Measurements from ENCODE around the gene ZNF319.

Gene ZNF319

DNA sequence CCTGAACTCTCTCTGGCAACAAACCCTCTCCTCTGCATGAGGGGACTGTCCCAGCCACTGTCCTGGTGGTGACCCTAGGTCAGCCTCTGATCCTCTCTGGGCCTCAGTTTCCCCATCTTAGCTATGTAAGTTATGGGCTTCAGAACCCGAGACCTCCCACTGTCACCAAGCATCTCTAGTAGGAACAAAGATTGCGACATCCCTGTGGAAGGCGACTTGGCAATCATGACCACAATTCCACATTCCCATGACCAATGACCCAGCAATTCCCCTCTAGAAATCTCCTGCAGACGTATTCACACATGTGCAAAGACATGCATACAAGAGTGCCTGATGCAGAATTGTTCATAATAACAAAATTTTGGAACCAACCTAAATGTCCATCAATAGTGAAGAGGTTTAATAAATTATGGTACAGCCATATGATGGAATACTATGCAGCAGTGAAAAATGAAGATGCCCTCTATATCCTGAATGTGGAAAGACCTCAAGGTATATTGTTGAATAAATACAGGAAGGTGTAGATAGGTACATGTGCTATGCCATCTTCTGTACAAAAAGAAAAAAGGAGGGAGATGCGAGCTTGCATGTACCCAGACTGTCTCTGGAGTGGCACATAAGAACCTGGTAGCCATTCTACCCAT is 50.8 kb downstream of the ZNF319 start:
- ATAC-seq (no peak), DNase-seq (no peak)
- Mint-ChIP-seq H3K4me3 (no peak overlapping the region), H3K9me3 (no peaks in the 10 kb centered on the region), H3K27me3 (no peaks in the 10 kb centered on the region), H3K4me1 (no peaks in the 10 kb centered on the region), H3K27ac (no peak overlapping the region)

DNA sequence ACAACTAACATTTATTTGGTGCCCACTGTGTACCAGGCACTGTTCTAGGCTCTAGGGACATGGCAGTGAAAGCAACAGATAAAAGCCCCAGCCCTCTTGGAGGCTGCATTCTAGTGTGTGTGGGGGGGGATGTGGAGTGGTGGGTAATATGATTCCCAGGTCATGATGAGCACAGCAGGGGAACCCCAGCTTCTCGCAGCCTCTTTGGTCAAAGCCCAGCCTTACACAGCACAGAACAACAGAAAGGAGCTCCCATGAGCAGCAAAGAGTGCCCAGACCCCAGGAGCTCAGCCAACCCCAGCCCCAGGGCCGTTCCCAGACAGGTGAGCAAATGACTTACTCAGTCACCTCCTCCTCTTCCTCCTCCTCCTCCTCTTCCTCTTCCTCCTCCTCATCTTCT is 51.5 kb downstream of the ZNF319 start:
- Mint-ChIP-seq H3K27me3 (no peaks in the 10 kb centered on the region), H3K27ac (no peak overlapping the region), H3K9me3 (no peaks in the 10 kb centered on the region), H3K4me1 (no peaks in the 10 kb centered on the region), H3K4me3 (no peak overlapping the region)
- no peak for DNase-seq
- no peak for ATAC-seq

DNA sequence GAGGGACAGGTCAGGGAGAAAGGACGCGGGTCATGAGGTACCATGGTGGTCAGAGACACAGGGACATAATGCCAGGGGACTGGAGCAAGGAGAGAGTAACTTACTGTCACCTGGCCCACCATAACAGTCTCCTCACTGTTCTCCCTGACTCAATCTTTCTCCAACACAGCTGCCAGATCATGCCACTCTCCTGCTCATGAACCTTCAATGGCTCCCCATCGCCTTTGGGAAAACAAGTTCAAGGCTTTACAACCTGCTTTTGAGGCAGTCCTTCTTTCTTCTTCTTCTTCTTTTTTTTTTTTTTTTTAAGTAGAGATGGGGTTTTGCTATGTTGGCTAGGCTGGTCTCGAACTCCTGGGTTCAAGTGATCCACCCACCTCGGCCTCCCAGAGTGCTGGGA is 52.4 kb downstream of the ZNF319 start:
- H3K4me1 Mint-ChIP-seq, result no peaks in the 10 kb centered on the region
- ATAC-seq, result no peak
- no peak overlapping the region for H3K27ac Mint-ChIP-seq
- H3K4me3 Mint-ChIP-seq, result no peak overlapping the region
- no peaks in the 10 kb centered on the region for H3K27me3 Mint-ChIP-seq
- H3K9me3 Mint-ChIP-seq, result no peaks in the 10 kb centered on the region
- no peak for DNase-seq

DNA sequence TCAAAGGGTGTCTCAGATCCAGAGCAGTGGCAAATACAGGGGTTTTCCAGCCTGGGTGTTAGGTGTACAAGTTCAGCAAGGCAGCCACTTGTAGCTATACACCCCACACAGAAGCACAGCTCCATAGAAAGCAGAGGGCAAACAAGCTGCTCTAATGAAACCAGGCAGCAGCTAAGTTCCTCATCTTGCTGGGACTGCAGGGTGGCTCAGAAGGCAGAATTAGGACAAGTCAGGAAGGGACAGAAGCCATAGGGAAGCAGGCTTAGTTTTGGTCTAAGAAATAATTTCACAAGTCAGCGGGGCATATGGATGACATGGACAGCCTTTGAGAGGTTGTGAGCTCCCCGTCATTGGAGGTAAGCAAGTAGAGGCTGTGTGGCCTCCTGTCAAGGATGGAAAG is 53.2 kb downstream of the ZNF319 start:
- H3K4me3 Mint-ChIP-seq, result no peak overlapping the region
- H3K4me1 Mint-ChIP-seq, result no peaks in the 10 kb centered on the region
- ATAC-seq, result no peak
- H3K27me3 Mint-ChIP-seq, result no peaks in the 10 kb centered on the region
- H3K27ac Mint-ChIP-seq, result no peak overlapping the region
- no peak for DNase-seq
- H3K9me3 Mint-ChIP-seq, result no peaks in the 10 kb centered on the region

DNA sequence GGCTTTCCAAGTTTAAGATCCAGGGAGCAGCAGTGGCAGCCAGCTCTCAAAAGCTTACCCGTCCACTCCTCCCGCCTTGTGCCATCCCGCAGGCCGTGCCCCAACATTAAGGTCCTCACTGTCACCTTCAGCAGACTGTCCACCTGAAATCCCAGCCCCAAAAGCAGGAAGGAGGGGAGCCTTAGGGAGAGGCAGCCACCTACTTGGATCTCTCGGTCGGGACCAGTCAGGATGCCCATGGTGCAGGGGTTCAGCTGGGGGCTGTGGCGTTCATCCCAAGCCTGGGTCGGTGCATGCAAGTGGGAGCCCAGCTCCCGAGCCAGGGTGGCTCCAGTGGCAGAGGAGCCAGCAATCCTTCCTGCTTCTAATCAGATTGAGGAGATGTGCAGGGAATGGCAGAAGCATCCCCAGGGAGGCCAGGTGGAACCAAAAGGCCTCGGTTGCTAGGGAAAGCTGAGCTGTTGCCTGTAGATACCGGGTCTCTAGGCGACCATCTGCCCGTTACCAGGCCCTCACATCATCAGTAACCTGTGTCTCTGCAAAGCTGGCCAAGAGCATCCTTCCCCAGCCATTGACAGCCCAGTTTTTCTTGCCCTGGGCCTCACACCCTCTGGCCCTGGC is 54.2 kb downstream of the ZNF319 start:
- Mint-ChIP-seq H3K4me3 (no peak overlapping the region), H3K4me1 (no peaks in the 10 kb centered on the region), H3K9me3 (no peaks in the 10 kb centered on the region), H3K27ac (no peak overlapping the region), H3K27me3 (no peaks in the 10 kb centered on the region)
- ATAC-seq (no peak), DNase-seq (no peak)

DNA sequence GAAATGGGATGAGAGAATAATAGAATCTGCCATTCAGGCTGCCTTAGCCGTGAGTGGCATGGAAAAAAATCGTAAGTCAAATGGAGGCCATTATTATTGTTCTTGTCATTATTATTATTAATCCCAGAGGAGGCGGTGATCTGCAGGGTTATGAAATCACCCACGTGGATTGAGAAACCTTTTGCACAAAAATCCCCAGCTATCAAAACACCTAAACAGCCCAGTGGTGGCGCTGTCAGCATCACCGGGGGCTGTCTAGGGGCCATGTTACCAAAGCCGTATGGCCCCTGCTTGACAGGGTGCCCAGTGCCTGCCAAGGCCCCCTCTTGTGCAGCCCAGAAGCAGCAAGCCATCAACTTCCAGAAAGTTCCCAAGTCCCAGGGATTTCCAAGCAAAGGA is 54.7 kb downstream of the ZNF319 start:
- Mint-ChIP-seq H3K4me3 (no peak overlapping the region), H3K27ac (no peak overlapping the region), H3K27me3 (no peaks in the 10 kb centered on the region), H3K4me1 (no peaks in the 10 kb centered on the region), H3K9me3 (no peaks in the 10 kb centered on the region)
- ATAC-seq (no peak), DNase-seq (no peak)

DNA sequence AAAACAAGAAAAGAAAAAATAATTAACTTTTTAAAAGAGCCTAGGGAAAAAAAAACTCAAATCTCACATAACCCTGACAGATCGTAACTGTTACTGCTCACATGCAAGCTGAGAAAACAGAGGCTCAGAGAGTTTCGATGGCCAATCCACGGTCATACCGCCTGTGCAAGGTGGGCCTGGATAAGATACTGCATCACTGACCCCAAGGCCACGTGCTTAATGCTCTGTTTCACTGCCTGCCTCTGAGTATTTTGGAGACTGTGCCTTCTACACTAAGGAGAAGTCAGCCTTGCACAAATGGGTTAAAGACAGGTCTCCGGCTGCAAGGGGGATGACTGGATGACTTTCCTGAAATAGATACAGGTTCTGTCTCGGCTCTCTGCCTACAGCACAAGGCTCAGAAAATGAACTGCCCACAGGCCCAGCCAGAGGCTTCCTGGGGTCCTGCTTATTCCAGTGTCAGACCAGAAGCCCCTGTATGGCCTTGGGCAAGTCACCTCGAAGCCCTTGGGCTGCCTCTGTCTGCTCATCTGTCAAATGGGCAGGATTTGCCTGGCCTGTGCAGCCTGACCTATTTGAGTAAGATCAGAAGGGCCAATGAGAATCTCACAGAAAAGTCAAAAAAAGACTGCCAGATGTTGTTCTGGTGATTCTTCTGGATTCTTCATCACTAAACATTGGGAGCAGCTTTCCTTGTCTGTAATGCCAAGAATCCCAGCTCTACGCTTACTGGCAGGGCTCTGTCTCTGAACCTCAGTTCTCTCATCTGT is 55.3 kb downstream of the ZNF319 start:
- H3K4me3 Mint-ChIP-seq, result no peak overlapping the region
- H3K9me3 Mint-ChIP-seq, result no peaks in the 10 kb centered on the region
- no peaks in the 10 kb centered on the region for H3K27me3 Mint-ChIP-seq
- H3K4me1 Mint-ChIP-seq, result no peaks in the 10 kb centered on the region
- DNase-seq (no peak), ATAC-seq (no peak)
- no peak overlapping the region for H3K27ac Mint-ChIP-seq

Data from stimulated activated naive CD8-positive, alpha-beta T cell treated with anti-CD3 and anti-CD28 coated beads, Interleukin-15, amount 100 ng/mL, for 72 hours (primary cell).